Lower leg skin (tissue), 4 donors: Measurements from ENCODE around the gene SLC7A10. TPM values are rescaled to one million over a fixed set of nuclear protein-coding genes. Genes with fewer than 3 reads are reported as not detected.

Experiments
- DNase-seq, 2 donors: peaks; one replicate each; pipeline ENCODE4 v3.0.0-alpha.2; 2019; ENCODE audit warnings: low spot score in 2 of 2
- H3K4me3 ChIP-seq: fragments of 200-600 bp; sonication (generic); 2 replicates; pipeline ENCODE4 v1.5.1; 2017; ENCODE audit warnings: mild to moderate bottlenecking, low read depth; ENCODE audit not compliant: poor library complexity, severe bottlenecking
- POLR2A ChIP-seq, 2 donors: fragments of 450-650 bp; IDR thresholded peaks; one replicate each; pipeline ENCODE4 v1.6.1; 2016 to 2017; ENCODE audit warnings: antibody characterized with exemption in 2 of 2, mild to moderate bottlenecking in 1 of 2, moderate library complexity in 1 of 2
- WGBS, 2 donors: methylation state at CpG; one replicate each; pipeline ENCODE4 v1.1.5; 2018; 5-methylcytosine and 5-hydroxymethylcytosine counted together
- intact Hi-C: fragments of 100-400 bp; cut with DNase I; formaldehyde crosslinking; loops from one replicate; pipeline ENCODE4 v1.15.0; 2023; ENCODE audit warnings: low total_unique reads
- total RNA-seq, 4 donors: library from RNA; depleted of rRNA; stranded (reverse); fragments of >200 nt; gene quantifications; one replicate each; pipeline ENCODE4 v1.1.0, GENCODE V29; 2016
- TF ChIP-seq, protein P1 (sequence below), 3 donors: fragments of 450-650 bp; IDR thresholded peaks; one replicate each; pipeline ENCODE4 v1.5.1; 2016; ENCODE audit warnings: antibody characterized with exemption in 3 of 3, mild to moderate bottlenecking in 3 of 3, moderate library complexity in 2 of 3

The SLC7A10 gene
- total RNA-seq, 4 donors from 2014 or later: 0.62 TPM; not detected in 3

DNA sequence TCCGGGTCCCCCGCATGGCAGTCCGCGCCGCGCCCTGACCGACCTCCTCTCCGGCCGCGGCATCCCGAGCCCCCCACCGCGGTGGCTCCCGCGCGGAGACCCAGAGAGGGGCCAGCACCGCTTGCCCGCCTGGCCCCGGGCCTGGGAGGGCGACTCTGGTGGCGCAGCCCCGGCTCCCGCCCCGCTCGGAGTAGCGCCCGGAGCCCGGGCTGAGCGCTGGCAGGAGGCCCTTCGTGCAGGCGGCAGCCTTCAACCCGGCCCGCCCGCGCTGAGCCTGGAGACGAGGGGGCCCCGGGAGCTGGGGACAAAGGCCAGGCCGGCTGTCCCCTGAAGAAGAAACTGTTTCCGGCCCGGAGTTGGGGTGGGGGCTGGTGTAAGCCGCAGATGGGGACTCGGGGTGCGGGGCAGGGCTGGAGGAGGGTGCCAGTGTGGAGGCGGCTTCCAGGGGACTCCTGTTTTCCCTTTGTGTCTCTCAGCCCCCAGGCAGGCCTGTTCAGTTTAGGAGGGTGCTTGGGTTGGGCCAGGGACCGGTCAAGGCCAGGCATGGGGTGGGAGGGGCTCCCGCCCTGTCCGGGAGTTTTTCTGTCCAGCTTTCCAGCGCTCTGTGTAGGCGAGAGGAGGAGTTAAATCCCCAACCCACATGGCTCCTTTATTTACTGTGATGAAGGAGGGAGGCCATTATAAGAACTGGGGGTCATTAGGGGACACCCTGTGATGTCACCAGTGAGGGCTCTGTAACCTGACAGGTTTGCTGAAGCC, 30.6 kb downstream of the SLC7A10 start:
- no peak for DNase-seq

DNA sequence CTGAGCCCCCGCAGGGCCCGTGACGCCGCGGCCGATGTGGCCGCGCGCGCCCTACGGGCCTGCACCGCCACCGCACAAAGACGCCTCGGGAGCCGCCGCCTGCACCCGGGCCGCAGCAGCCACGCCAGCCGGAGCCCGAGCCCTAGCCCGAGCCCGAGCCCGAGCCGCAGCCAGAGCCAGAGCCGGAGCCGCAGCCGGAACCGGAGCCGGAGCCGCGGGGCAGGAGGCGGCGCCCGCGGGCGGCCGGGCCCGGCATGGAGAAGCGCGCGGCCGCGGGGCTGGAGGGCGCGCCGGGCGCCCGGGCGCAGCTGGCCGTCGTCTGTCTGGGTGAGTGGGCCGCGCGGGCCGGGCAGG, 31.1 kb downstream of the SLC7A10 start:
- no peak for DNase-seq
- TF ChIP-seq, protein P1, sequence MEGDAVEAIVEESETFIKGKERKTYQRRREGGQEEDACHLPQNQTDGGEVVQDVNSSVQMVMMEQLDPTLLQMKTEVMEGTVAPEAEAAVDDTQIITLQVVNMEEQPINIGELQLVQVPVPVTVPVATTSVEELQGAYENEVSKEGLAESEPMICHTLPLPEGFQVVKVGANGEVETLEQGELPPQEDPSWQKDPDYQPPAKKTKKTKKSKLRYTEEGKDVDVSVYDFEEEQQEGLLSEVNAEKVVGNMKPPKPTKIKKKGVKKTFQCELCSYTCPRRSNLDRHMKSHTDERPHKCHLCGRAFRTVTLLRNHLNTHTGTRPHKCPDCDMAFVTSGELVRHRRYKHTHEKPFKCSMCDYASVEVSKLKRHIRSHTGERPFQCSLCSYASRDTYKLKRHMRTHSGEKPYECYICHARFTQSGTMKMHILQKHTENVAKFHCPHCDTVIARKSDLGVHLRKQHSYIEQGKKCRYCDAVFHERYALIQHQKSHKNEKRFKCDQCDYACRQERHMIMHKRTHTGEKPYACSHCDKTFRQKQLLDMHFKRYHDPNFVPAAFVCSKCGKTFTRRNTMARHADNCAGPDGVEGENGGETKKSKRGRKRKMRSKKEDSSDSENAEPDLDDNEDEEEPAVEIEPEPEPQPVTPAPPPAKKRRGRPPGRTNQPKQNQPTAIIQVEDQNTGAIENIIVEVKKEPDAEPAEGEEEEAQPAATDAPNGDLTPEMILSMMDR (IDR thresholded peaks at IDR 0.05): no peak
- TF ChIP-seq POLR2A (IDR thresholded peaks at IDR 0.05): no peak
- WGBS, 2 donors: 1% methylated on average over 21 of the region's 57 CpGs; no CpG with 5 or more reads in 1 of the 2 donors
- intact Hi-C loops: no loop called here
- peak overlapping the region; percentile 55 for H3K4me3 ChIP-seq

More for the DNA sequence above, 30.6 kb downstream of the SLC7A10 start:
- no peak for TF ChIP-seq POLR2A (IDR thresholded peaks at IDR 0.05)
- TF ChIP-seq, protein P1 (IDR thresholded peaks at IDR 0.05): no peak
- intact Hi-C loops: no loop called here
- WGBS, 2 donors: 1 to 12% methylated on average over 6 to 20 of the region's 49 CpGs
- peak overlapping the region; percentile 55 for H3K4me3 ChIP-seq

DNA sequence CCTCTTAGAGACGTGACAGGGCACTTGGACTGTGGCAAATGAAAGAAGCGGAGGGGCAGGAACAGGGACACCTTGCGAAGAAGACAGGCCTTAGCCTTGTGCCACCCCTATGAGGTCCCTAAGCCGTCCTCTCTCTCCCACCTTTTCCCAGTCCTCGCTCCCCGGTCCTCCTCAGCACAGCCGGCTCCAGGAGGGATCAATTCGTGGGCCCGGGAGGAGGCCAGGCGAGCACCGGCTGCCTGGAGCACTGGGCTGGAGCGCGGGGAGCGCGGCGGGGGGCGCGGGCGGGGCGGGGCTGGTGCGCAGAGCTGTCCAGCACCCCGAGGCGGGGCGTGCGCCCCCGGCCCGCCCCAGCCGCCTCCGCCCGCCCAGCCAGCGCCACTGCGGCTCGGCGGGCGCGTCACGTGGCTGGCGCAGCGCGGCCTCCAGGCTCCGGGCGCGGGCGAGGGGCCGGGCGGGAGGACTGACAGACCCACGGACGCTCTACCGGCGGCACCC, 31.7 kb downstream of the SLC7A10 start, which contains the start of gene LRP3:
Gene LRP3, plus strand, starts transcription at position 466 of the 498 bp plus-strand sequence. CDS start 456 bp downstream, outside the sequence.
- intact Hi-C loops: no loop called here
- WGBS, 2 donors: 19% methylated on average over 11 to 12 of the region's 50 CpGs
- H3K4me3 ChIP-seq: peak within 1 kb of the TSS; percentile 55
- DNase-seq: no peak
- TF ChIP-seq, protein P1 (IDR thresholded peaks at IDR 0.05): no peak
- no peak for TF ChIP-seq POLR2A (IDR thresholded peaks at IDR 0.05)

DNA sequence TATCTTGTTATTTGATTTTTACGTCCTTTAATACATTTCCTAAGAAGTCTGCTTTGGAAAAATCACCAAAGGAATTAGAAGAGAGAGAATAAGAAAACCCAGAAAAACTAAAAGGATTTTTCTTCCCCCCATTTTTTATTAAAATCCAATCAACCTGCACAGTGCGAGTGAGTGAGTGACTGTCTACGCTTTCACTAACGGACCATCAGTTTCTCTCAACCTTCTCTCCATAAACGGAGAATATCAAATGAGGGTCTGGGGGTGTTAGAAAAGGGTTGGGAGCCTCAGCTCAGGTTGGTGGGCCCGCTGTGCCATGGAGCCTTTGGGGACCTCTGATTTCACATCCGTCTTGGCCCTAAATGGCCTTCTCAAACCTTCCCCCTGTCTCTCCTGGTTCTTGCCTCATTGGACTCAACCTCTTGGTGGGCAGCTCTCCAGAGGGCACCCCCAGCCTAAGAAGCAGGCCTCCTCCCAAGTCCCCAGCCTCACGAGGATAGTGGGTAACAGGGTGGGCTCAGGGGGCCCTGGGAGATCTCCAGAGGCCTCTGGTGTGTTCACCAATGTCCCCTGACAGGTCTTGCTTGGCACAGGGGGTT, 32.3 kb downstream of the SLC7A10 start:
- no peak overlapping the region for H3K4me3 ChIP-seq
- WGBS, 2 donors: 81 to 83% methylated on average over 8 of the region's 8 CpGs
- intact Hi-C loops: no loop called here
- DNase-seq: no peak
- TF ChIP-seq, protein P1 (IDR thresholded peaks at IDR 0.05): no peak
- no peak for TF ChIP-seq POLR2A (IDR thresholded peaks at IDR 0.05)

DNA sequence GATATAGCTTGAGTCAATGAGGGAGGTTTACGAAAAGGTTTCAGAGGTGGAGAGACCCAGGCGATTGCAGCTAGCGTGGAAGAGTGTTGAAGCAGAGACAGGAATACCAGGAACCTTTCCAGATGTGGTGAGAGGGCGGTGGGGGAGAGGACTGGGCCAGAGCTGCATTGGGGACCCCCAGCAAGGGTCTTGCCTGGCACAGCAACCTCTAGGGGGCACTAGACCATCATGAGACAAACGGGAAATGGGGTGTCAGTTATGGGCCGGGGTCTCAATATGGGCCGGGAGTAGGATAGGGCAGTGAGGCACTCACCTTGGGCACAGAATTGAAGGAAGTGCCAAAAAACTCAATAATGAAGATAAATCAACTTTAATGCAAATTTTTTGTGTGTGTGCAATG, 33.6 kb downstream of the SLC7A10 start:
- no peak for TF ChIP-seq POLR2A (IDR thresholded peaks at IDR 0.05)
- TF ChIP-seq, protein P1 (IDR thresholded peaks at IDR 0.05): no peak
- intact Hi-C loops: no loop called here
- no peak for DNase-seq
- no peak overlapping the region for H3K4me3 ChIP-seq
- 72 to 82% methylated on average over 7 of the region's 7 CpGs for WGBS, 2 donors
